HepG2 (cell line): ENCODE data around the gene DUSP2. TPM values are rescaled to one million over a fixed set of nuclear protein-coding genes. Genes with fewer than 3 reads are reported as not detected.

ENCODE experiments used
- ATAC-seq: fragments of 200-7000 bp; cut with Tn5 transposase; 3 replicates; pipeline ENCODE4 v1.9.1; 2020; ENCODE audit warnings: mild to moderate bottlenecking, moderate library complexity
- BruUV-seq: library from RNA; stranded (reverse); fragments of 400-500 nt; replicated peaks from 2 replicates; lab custom pipeline; 2021; lab: Mats Ljungman, UMichigan
- CTCF ChIA-PET: fragments of 300-600 bp; formaldehyde crosslinking; extraction: SDS; loops from one replicate; lab custom pipeline; 2021; ENCODE audit warnings: low total read pairs, inconsistent platforms, low intra/inter-chr PET ratio; lab: Yijun Ruan, JAX
- POLR2A ChIA-PET: fragments of 350-600 bp; sonication (Branson Sonifier 250); formaldehyde crosslinking; loops from one replicate; lab custom pipeline; 2020; ENCODE audit warnings: antibody characterized with exemption, inconsistent platforms; lab: Yijun Ruan, JAX
- DNase-seq: peaks from one replicate; pipeline ENCODE4 v3.0.0-alpha.2; 2015; ENCODE audit warnings: low spot score
- FAIRE-seq: peaks from 3 replicates; lab custom pipeline; 2011; peaks lifted over from hg19 to GRCh38; lab: Jason Lieb, UNC
- H2AFZ ChIP-seq: one replicate; pipeline ENCODE4 v1.6.1; 2011; ENCODE audit warnings: low read length, inconsistent platforms
- H3K27ac ChIP-seq: fragments of 300-600 bp; 3 replicates; pipeline ENCODE4 v1.8.0; 2011; ENCODE audit warnings: mixed run types, mild to moderate bottlenecking, mixed read lengths, low read length, inconsistent platforms; ENCODE audit not compliant: insufficient read depth; ENCODE audit errors: extremely low read length
- H3K27me3 ChIP-seq, 2 experiments: fragments of 200-600 bp in 1 of 2; 2 replicates in 1 of 2; 3 replicates in 1 of 2; pipeline versions ENCODE4 v1.6.0 to v1.8.0; 2011; ENCODE audit warnings: low read length in 2 of 2, mild to moderate bottlenecking in 2 of 2, moderate library complexity in 2 of 2, inconsistent platforms in 1 of 2; ENCODE audit not compliant: insufficient read depth in 2 of 2, control insufficient read depth in 1 of 2
- H3K36me3 ChIP-seq, 2 experiments: fragments of 200-600 bp in 1 of 2; replicated peaks in 1 of 2; 2 replicates in 1 of 2; 3 replicates in 1 of 2; pipeline versions ENCODE4 v1.5.1 to v1.8.0; 2011; ENCODE audit warnings: low read length in 2 of 2, inconsistent platforms in 1 of 2; ENCODE audit not compliant: insufficient read depth in 2 of 2, control insufficient read depth in 1 of 2
- H3K4me1 ChIP-seq: 2 replicates; pipeline ENCODE4 v1.5.1; 2012; ENCODE audit warnings: low read length, inconsistent platforms; ENCODE audit not compliant: insufficient read depth
- H3K4me2 ChIP-seq: 2 replicates; pipeline ENCODE4 v1.6.0; 2011; ENCODE audit warnings: low read depth, low read length, inconsistent platforms
- H3K4me3 ChIP-seq, 3 experiments: fragments of 200-600 bp in 1 of 3; sonication (generic), shearing (Covaris generic) in 1 of 3; replicated peaks in 1 of 3; 2 replicates each; pipeline ENCODE4 v1.5.1; 2011 to 2016; ENCODE audit warnings: low read length in 3 of 3, inconsistent platforms in 2 of 3, low read depth in 2 of 3, mild to moderate bottlenecking in 2 of 3, control low read depth in 1 of 3, mixed read lengths in 1 of 3; ENCODE audit not compliant: insufficient read depth in 1 of 3
- H3K79me2 ChIP-seq: one replicate; pipeline ENCODE4 v1.6.1; 2011; ENCODE audit warnings: low read length, inconsistent platforms; ENCODE audit not compliant: insufficient read depth
- H3K9ac ChIP-seq: 2 replicates; pipeline ENCODE4 v1.6.0; 2011; ENCODE audit warnings: mild to moderate bottlenecking, low read depth, low read length, inconsistent platforms; ENCODE audit not compliant: insufficient read depth
- H3K9me3 ChIP-seq: 2 replicates; pipeline ENCODE4 v1.5.1; 2012; ENCODE audit warnings: mild to moderate bottlenecking, low read length
- H4K20me1 ChIP-seq: 2 replicates; pipeline ENCODE4 v1.6.0; 2011; ENCODE audit warnings: inconsistent platforms, mild to moderate bottlenecking, low read length, moderate library complexity; ENCODE audit not compliant: insufficient read depth
- FOXK2 ChIP-seq: fragments of 450-650 bp; IDR thresholded peaks from 2 replicates; pipeline ENCODE4 v1.6.1; 2016
- MIER2 ChIP-seq: IDR thresholded peaks from 2 replicates; pipeline ENCODE4 v1.6.1; 2016; ENCODE audit warnings: missing biosample characterization, missing genetic modification reagents
- MTA1 ChIP-seq: sonication (generic); formaldehyde crosslinking; IDR thresholded peaks from 2 replicates; pipeline ENCODE4 v1.4.0; 2020; ENCODE audit warnings: missing genetic modification reagents, mild to moderate bottlenecking, borderline replicate concordance
- NR1H2 ChIP-seq: sonication (generic); formaldehyde crosslinking; IDR thresholded peaks from 2 replicates; pipeline ENCODE4 v1.8.1; 2022; ENCODE audit warnings: low read depth, missing genetic modification reagents, borderline replicate concordance
- PAX8 ChIP-seq: sonication (generic); formaldehyde crosslinking; IDR thresholded peaks from 2 replicates; pipeline ENCODE4 v1.8.0; 2022; ENCODE audit warnings: mild to moderate bottlenecking, missing genetic modification reagents, borderline replicate concordance
- SP2 ChIP-seq: sonication (generic); formaldehyde crosslinking; IDR thresholded peaks from 2 replicates; pipeline ENCODE4 v1.5.1; 2020; ENCODE audit warnings: mild to moderate bottlenecking, missing genetic modification reagents
- STAG1 ChIP-seq: sonication (generic); formaldehyde crosslinking; IDR thresholded peaks from 2 replicates; pipeline ENCODE4 v1.4.0; 2020; ENCODE audit warnings: missing genetic modification reagents
- ZNF441 ChIP-seq: sonication (generic); formaldehyde crosslinking; IDR thresholded peaks from 2 replicates; pipeline ENCODE4 v1.7.0; 2021; ENCODE audit warnings: missing genetic modification reagents, borderline replicate concordance
- ZNF644 ChIP-seq: IDR thresholded peaks from 2 replicates; pipeline ENCODE4 v1.6.1; 2016; ENCODE audit warnings: low read depth
- ZSCAN9 ChIP-seq: IDR thresholded peaks from 2 replicates; pipeline ENCODE4 v1.6.1; 2016; ENCODE audit warnings: borderline replicate concordance
- WGBS: methylation state at CpG from one replicate; pipeline ENCODE4 v1.1.6; 2017; ENCODE audit warnings: low lambda C conversion rate; 5-methylcytosine and 5-hydroxymethylcytosine counted together
- in situ Hi-C: cut with HindIII; loops from 2 replicates; pipeline ENCODE4 v1.10.0; 2017; ENCODE audit warnings: low pct_unique_long_range_greater_than_20kb; ENCODE audit not compliant: extremely low pct_ligation_motif_present
- intact Hi-C: fragments of 100-400 bp; cut with micrococcal nuclease; formaldehyde crosslinking; loops from one replicate; pipeline ENCODE4 v1.10.0; 2022; ENCODE audit not compliant: unreplicated experiment
- polyA plus RNA-seq, 8 experiments: library from polyadenylated mRNA; depleted of rRNA in 3 of 8; stranded (reverse) in 7 of 8; unstranded in 1 of 8; fragments of >200 nt; fragmentation: Illumina TruSeq in 4 of 8; extraction: Trizol in 4 of 8; gene quantifications; 2 replicates each; pipeline versions ENCODE4 v1.2.1 to v1.2.3, GENCODE V29; 2011 to 2016; ENCODE audit warnings: low read depth in 4 of 8, missing spikeins in 1 of 8, mixed read lengths in 1 of 8; ENCODE audit not compliant: insufficient read depth in 1 of 8
- total RNA-seq, 5 experiments: library from RNA; depleted of rRNA; stranded (reverse); fragments of >200 nt; fragmentation: Illumina TruSeq; extraction: Trizol; gene quantifications; 2 replicates each; pipeline ENCODE4 v1.2.3, GENCODE V29; 2016; ENCODE audit warnings: low read depth in 1 of 5
- TF ChIP-seq, protein P1 (sequence below): sonication (generic); formaldehyde crosslinking; IDR thresholded peaks from 2 replicates; pipeline ENCODE4 v1.5.0; 2020; ENCODE audit warnings: mild to moderate bottlenecking, missing genetic modification reagents, moderate library complexity
- TF ChIP-seq, protein P2 (sequence below): sonication (generic); formaldehyde crosslinking; IDR thresholded peaks from 2 replicates; pipeline ENCODE4 v1.5.0; 2020; ENCODE audit warnings: mild to moderate bottlenecking, missing genetic modification reagents
- TF ChIP-seq, protein P3 (sequence below): sonication (generic); formaldehyde crosslinking; IDR thresholded peaks from 2 replicates; pipeline ENCODE4 v1.5.1; 2020; ENCODE audit warnings: mild to moderate bottlenecking, missing genetic modification reagents, moderate library complexity

DUSP2 gene
- total and polyA plus RNA-seq, 2 of the 13 experiments (the other 11 are each of a cell fraction or from before 2014, with no cell fraction given) = not detected

GRCh38 chr2:96153991-96154431, 8.8 kb upstream of the DUSP2 start:
- in situ Hi-C loops (no loop called here), intact Hi-C loops (no loop called here)
- Histone ChIP-seq H3K27ac (no peak overlapping the region), H2AFZ (no peak overlapping the region), H3K4me3 (no peak overlapping the region), H3K36me3 (no peaks in the 10 kb centered on the region), H3K4me1 (no peaks in the 10 kb centered on the region), H3K9ac (no peak overlapping the region), H3K4me2 (no peak overlapping the region), H3K79me2 (no peaks in the 10 kb centered on the region), H3K27me3 (peaks cover 22 to 72% of the 10 kb centered on the region in 2 experiments), H3K9me3 (no peaks in the 10 kb centered on the region), H4K20me1 (no peaks in the 10 kb centered on the region)
- 7% methylated on average over 2 of the region's 7 CpGs for WGBS
- no TSS peak for BruUV-seq
- TF ChIP-seq, protein P1, sequence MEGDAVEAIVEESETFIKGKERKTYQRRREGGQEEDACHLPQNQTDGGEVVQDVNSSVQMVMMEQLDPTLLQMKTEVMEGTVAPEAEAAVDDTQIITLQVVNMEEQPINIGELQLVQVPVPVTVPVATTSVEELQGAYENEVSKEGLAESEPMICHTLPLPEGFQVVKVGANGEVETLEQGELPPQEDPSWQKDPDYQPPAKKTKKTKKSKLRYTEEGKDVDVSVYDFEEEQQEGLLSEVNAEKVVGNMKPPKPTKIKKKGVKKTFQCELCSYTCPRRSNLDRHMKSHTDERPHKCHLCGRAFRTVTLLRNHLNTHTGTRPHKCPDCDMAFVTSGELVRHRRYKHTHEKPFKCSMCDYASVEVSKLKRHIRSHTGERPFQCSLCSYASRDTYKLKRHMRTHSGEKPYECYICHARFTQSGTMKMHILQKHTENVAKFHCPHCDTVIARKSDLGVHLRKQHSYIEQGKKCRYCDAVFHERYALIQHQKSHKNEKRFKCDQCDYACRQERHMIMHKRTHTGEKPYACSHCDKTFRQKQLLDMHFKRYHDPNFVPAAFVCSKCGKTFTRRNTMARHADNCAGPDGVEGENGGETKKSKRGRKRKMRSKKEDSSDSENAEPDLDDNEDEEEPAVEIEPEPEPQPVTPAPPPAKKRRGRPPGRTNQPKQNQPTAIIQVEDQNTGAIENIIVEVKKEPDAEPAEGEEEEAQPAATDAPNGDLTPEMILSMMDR (CRISPR knock-in tag) = peak; percentile 47
- TF ChIP-seq FOXK2 = no peak
- no peak for TF ChIP-seq PAX8 (CRISPR knock-in tag)
- TF ChIP-seq ZNF644 (CRISPR knock-in tag) = no peak
- no peak for TF ChIP-seq ZNF441 (CRISPR knock-in tag)
- TF ChIP-seq, protein P2, sequence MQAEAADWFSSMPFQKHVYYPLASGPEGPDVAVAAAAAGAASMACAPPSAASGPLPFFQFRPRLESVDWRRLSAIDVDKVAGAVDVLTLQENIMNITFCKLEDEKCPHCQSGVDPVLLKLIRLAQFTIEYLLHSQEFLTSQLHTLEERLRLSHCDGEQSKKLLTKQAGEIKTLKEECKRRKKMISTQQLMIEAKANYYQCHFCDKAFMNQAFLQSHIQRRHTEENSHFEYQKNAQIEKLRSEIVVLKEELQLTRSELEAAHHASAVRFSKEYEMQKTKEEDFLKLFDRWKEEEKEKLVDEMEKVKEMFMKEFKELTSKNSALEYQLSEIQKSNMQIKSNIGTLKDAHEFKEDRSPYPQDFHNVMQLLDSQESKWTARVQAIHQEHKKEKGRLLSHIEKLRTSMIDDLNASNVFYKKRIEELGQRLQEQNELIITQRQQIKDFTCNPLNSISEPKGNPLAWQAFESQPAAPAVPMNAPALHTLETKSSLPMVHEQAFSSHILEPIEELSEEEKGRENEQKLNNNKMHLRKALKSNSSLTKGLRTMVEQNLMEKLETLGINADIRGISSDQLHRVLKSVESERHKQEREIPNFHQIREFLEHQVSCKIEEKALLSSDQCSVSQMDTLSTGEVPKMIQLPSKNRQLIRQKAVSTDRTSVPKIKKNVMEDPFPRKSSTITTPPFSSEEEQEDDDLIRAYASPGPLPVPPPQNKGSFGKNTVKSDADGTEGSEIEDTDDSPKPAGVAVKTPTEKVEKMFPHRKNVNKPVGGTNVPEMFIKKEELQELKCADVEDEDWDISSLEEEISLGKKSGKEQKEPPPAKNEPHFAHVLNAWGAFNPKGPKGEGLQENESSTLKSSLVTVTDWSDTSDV (CRISPR knock-in tag) = no peak
- TF ChIP-seq MIER2 (CRISPR knock-in tag) = no peak
- no peak for TF ChIP-seq MTA1 (CRISPR knock-in tag)
- TF ChIP-seq STAG1 (CRISPR knock-in tag) = peak; percentile 25; the same call in 1 of the 2 replicates
- TF ChIP-seq SP2 (CRISPR knock-in tag) = no peak
- no peak for TF ChIP-seq NR1H2 (CRISPR knock-in tag)
- no peak for TF ChIP-seq ZSCAN9 (CRISPR knock-in tag)
- TF ChIP-seq, protein P3, sequence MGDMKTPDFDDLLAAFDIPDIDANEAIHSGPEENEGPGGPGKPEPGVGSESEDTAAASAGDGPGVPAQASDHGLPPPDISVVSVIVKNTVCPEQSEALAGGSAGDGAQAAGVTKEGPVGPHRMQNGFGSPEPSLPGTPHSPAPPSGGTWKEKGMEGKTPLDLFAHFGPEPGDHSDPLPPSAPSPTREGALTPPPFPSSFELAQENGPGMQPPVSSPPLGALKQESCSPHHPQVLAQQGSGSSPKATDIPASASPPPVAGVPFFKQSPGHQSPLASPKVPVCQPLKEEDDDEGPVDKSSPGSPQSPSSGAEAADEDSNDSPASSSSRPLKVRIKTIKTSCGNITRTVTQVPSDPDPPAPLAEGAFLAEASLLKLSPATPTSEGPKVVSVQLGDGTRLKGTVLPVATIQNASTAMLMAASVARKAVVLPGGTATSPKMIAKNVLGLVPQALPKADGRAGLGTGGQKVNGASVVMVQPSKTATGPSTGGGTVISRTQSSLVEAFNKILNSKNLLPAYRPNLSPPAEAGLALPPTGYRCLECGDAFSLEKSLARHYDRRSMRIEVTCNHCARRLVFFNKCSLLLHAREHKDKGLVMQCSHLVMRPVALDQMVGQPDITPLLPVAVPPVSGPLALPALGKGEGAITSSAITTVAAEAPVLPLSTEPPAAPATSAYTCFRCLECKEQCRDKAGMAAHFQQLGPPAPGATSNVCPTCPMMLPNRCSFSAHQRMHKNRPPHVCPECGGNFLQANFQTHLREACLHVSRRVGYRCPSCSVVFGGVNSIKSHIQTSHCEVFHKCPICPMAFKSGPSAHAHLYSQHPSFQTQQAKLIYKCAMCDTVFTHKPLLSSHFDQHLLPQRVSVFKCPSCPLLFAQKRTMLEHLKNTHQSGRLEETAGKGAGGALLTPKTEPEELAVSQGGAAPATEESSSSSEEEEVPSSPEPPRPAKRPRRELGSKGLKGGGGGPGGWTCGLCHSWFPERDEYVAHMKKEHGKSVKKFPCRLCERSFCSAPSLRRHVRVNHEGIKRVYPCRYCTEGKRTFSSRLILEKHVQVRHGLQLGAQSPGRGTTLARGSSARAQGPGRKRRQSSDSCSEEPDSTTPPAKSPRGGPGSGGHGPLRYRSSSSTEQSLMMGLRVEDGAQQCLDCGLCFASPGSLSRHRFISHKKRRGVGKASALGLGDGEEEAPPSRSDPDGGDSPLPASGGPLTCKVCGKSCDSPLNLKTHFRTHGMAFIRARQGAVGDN (CRISPR knock-in tag) = 0 out of 2 replicates have a peak, but pooled peaks have one; percentile 7
- FAIRE-seq = no peak
- ChIA-PET POLR2A (no interaction called here), CTCF (no interaction called here)
- DNase-seq = peak; percentile 27
- peak; percentile 78 for ATAC-seq
